Left lung (tissue), 10 donors: Measurements from ENCODE around the gene ACTN2. TPM values are rescaled to one million over a fixed set of nuclear protein-coding genes. Genes with fewer than 3 reads are reported as not detected.
A peak's percentile ranks its signal among the peaks of the same experiment; 100 is the strongest.

Source experiments
- ATAC-seq: fragments of 200-7000 bp; cut with Tn5 transposase; one replicate; pipeline ENCODE4 v1.9.1; 2020; ENCODE audit warnings: moderate library complexity
- DNase-seq, 4 donors: peaks; one replicate each; pipeline ENCODE4 v3.0.0-alpha.2; 2013 to 2020
- H3K27ac ChIP-seq, 2 donors: fragments of 200-600 bp; sonication (generic) in 1 of 2; one replicate each; pipeline versions ENCODE4 v1.5.0 to v1.8.0; 2020 to 2021
- H3K27me3 ChIP-seq, 2 donors: fragments of 200-600 bp; sonication (generic) in 1 of 2; one replicate each; pipeline versions ENCODE4 v1.5.0 to v1.8.0; 2020 to 2021
- H3K36me3 ChIP-seq, 2 donors: fragments of 200-600 bp; sonication (generic) in 1 of 2; one replicate each; pipeline versions ENCODE4 v1.5.0 to v1.8.0; 2020 to 2021
- H3K4me1 ChIP-seq, 2 donors: fragments of 200-600 bp; one replicate each; pipeline ENCODE4 v1.8.0; 2021
- H3K4me3 ChIP-seq, 2 donors: fragments of 200-600 bp; sonication (generic) in 1 of 2; one replicate each; pipeline versions ENCODE4 v1.5.0 to v1.8.0; 2020 to 2021; ENCODE audit warnings: mild to moderate bottlenecking in 1 of 2
- H3K9me3 ChIP-seq, 2 donors: fragments of 200-600 bp; sonication (generic) in 1 of 2; one replicate each; pipeline versions ENCODE4 v1.5.0 to v1.8.0; 2020 to 2021
- intact Hi-C, 2 donors: fragments of 100-400 bp; cut with DNase I; formaldehyde crosslinking; loops; one replicate each; pipeline versions ENCODE4 v1.11.2 to v1.14.2; 2022
- polyA plus RNA-seq, 6 donors: library from polyadenylated mRNA; unstranded; fragments of 120-200 nt; gene quantifications; one replicate each; pipeline ENCODE4 v1.2.1, GENCODE V29; 2013; ENCODE audit not compliant: insufficient read length in 6 of 6
- total RNA-seq, 2 donors: library from RNA; stranded (reverse); fragmentation: NEBNext Ultra II Directional; extraction: Animal tissue kit (Norgen Biotek cat#: 25700); gene quantifications; one replicate each; pipeline ENCODE4 v1.2.1, GENCODE V29; 2021
- TF ChIP-seq, protein P1 (sequence below), 2 donors: fragments of 200-600 bp; sonication (generic) in 1 of 2; IDR thresholded peaks; one replicate each; pipeline versions ENCODE4 v1.5.0 to v1.8.0; 2021; ENCODE audit warnings: antibody characterized with exemption in 2 of 2
- donor health status: DM: no; HTN: yes; CAD: no.
- donor health status: DM: no; HTN: no; CAD: no.

The ACTN2 gene
- total and polyA plus RNA-seq, 8 donors, result 1.3 to 4.0 (median 2.5) TPM

DNA sequence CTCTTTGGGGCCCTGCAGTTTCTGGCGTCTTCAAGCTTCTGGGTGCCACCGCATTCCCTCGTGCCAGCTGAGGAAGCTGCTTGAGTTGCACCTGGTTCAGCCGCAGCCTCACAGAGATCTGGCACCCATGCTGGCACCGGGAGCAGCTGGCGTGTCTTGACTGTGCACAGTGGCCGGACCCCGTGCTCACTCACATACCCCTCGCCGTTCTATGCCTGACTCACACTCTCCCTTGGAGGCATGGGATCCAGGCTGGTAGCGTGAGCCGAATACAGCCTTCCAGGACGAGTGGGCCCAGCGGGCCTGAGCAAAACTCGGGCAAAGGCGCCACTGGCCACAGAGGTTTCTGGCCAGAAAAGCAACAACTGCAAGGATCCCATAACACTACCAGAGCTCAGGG, 100.2 kb downstream of the ACTN2 start:
- H3K9me3 ChIP-seq, result no peaks in the 10 kb centered on the region
- peaks cover 0 to 3% of the 10 kb centered on the region in 2 donors for H3K27me3 ChIP-seq
- TF ChIP-seq, protein P1, sequence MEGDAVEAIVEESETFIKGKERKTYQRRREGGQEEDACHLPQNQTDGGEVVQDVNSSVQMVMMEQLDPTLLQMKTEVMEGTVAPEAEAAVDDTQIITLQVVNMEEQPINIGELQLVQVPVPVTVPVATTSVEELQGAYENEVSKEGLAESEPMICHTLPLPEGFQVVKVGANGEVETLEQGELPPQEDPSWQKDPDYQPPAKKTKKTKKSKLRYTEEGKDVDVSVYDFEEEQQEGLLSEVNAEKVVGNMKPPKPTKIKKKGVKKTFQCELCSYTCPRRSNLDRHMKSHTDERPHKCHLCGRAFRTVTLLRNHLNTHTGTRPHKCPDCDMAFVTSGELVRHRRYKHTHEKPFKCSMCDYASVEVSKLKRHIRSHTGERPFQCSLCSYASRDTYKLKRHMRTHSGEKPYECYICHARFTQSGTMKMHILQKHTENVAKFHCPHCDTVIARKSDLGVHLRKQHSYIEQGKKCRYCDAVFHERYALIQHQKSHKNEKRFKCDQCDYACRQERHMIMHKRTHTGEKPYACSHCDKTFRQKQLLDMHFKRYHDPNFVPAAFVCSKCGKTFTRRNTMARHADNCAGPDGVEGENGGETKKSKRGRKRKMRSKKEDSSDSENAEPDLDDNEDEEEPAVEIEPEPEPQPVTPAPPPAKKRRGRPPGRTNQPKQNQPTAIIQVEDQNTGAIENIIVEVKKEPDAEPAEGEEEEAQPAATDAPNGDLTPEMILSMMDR (IDR thresholded peaks at IDR 0.05), result no peak
- no peak overlapping the region for H3K4me3 ChIP-seq
- H3K27ac ChIP-seq, result no peak overlapping the region
- intact Hi-C loops, result no loop called here
- H3K36me3 ChIP-seq, result no peaks in the 10 kb centered on the region
- ATAC-seq (no peak), DNase-seq (no peak)
- H3K4me1 ChIP-seq, result no peaks in the 10 kb centered on the region

DNA sequence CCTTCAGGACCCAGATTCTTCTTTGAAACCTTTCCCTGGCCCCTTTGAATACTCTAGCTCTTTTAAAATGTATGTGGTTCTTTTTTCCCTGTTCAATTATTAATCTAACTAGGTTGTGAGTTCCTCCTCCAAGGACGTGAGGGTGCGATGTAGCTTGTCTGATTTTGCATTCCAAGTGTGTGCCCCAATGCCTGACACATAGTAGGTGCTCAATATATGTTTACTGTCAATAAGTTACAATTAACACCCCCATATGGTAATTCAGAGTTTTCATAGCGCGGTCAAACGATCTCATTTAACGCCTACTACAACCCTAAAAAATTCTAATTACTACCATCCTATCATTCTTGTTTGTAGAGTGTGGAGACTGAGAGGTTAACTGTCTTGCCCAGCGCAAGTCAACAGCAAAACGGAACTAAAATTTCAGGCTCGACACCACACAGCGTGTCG, 108.3 kb downstream of the ACTN2 start:
- ATAC-seq (no peak), DNase-seq (no peak)
- Histone ChIP-seq H3K27ac (peak overlapping the region; percentile 48 to 94), H3K36me3 (no peaks in the 10 kb centered on the region), H3K9me3 (no peaks in the 10 kb centered on the region), H3K4me1 (peaks cover 9 to 31% of the 10 kb centered on the region in 2 donors), H3K4me3 (peak overlapping the region; percentile 97 to 100), H3K27me3 (peaks cover 0 to 11% of the 10 kb centered on the region in 2 donors)
- intact Hi-C loops, result no loop called here
- TF ChIP-seq, protein P1 (IDR thresholded peaks at IDR 0.05), result no peak

DNA sequence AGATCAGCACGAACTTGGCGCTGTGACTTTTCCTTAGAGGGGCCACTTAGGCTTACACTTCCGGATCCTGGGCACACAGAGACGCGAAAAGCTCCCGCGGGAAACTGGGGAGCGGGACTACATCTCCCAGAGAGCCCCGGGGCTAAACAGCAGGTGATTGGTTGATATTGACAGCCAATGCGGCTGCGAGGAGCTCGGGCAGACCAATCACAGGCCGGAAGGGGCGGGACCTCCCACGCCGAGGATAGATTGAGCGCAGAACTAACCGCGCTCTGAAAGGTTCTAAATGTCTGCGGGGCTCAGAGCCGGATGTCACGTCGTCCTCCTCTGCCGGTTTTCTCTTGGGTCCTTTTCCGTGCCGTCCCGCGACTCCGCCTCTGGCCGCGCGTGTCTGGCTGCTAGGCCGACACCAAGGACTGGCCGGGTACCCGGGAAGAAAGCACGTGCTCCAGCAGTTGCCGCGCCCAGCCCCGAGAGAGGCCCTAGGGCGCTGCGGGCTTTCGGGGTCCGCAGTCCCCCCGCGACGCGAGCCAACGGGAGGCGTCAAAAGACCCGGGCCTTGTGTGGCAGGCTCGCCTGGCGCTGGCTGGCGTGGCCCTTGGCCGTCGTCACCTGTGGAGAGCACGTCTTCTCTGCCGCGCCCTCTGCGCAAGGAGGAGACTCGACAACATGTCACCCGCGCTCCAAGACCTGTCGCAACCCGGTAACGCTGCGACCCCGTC, 108.9 kb downstream of the ACTN2 start, which contains the start of gene MTR:
TSS of gene MTR (plus strand) at position 258 of the 722 bp plus-strand sequence. CDS start at position 670, 412 bp downstream.
- peak within 1 kb of the TSS; percentile 97 to 100 for H3K4me3 ChIP-seq
- DNase-seq (peak; percentile 93 to 98 (median 98)), ATAC-seq (peak; percentile 99)
- H3K9me3 ChIP-seq, result no peaks in the 10 kb centered on the region
- H3K27me3 ChIP-seq, result peaks cover 0 to 11% of the 10 kb centered on the region in 2 donors
- intact Hi-C loops, result no loop called here
- H3K27ac ChIP-seq, result peak within 1 kb of the TSS; percentile 94
- TF ChIP-seq, protein P1 (IDR thresholded peaks at IDR 0.05), result no peak
- peaks cover 9 to 31% of the 10 kb centered on the region in 2 donors for H3K4me1 ChIP-seq
- no peaks in the 10 kb centered on the region for H3K36me3 ChIP-seq

DNA sequence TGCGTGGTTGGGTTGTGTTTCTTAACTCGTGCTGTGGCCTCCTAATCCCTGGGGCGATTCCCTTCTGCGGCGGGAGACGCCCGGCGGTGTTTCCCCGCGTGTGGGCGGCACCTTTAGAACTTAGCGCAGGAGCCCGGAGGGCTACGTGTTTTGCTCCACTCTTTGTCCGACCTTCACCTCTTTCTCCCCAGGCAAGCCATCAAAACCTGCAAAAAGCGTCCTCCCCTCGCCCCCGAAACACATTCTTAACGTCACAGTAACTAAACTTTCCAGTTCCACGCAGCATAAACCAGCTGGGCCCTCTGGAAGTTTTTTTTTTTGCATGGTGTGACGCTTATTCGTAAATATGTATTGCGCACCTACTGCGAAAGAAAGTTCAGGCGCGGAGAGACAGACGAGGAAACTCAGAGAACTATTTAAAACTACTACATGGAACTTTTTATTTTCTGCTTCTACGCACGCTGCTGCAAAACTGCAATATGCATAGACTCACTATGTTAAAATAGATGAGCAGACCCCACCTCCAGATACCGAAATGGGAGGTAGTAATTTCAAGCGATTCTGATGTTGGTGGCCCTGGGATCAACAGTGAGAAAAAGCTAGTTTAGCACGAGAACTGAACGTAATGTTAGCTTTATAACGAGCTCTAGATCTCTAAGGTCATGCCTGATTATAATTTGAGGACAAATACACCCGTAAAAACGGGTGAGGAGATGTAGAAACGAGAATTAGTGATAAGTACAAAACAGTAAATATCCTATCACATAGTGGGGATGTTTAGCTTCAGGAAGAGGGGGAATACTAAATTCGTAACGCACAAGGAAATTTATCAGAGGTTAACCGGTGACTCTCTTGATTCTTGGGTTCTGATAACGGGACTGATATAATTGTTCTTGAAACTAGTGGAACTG, 109.7 kb downstream of the ACTN2 start:
- peak; percentile 62 for ATAC-seq
- Histone ChIP-seq H3K4me3 (peak overlapping the region; percentile 97 to 100), H3K27ac (peak overlapping the region; percentile 94), H3K36me3 (no peaks in the 10 kb centered on the region), H3K9me3 (no peaks in the 10 kb centered on the region), H3K27me3 (peaks cover 0 to 11% of the 10 kb centered on the region in 2 donors), H3K4me1 (peaks cover 9 to 31% of the 10 kb centered on the region in 2 donors)
- intact Hi-C loops, result no loop called here
- TF ChIP-seq, protein P1 (IDR thresholded peaks at IDR 0.05), result no peak
- DNase-seq, result peak in 2 of 4 donors; percentile 37 to 40
